Measurements from ENCODE around the gene REEP1.
"Not testable (repeated sequence)": the region's sequence is repeated elsewhere in the genome, so short reads cannot be mapped to it uniquely, and the experiment has no call there.

REEP1 gene

DNA sequence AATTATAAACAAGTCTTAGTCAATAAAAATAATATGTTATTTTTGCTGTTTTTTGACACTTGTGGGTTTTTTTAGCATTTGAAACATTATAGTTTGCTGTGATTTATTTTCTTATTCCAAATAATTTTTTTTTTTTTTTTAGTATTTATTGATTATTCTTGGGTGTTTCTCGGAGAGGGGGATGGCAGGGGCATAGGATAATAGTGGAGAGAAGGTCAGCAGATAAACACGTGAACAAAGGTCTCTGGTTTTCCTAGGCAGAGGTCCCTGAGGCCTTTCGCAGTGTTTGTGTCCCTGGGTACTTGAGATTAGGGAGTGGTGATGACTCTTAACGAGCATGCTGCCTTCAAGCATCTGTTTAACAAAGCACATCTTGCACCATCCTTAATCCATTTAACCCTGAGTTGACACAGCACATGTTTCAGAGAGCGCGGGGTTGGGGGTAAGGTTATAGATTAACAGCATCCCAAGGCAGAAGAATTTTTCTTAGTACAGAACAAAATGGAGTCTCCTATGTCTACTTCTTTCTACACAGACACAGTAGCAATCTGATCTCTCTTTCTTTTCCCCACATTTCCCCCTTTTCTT is 8.5 kb upstream of the REEP1 start:
- DNase-seq (ENCODE audit: low read depth), result not testable (repeated sequence)

DNA sequence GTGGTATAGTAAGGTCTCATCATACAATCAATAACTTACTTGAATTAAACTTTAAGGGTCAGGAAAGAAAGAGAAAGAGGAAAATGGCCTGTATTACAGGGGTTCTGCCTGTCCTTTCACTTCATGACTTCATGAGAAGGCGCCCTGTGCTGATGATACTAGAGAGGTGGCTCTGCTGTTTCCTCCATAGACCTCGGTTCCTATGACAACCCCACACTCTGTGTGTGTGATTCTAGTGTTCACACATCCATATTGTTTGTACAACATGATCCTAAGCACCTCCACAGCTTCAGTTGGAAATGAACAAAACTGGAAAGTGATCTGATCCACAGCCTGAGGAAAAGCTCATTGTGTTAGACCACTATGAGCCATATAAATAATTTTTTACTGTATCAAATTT is 7.0 kb upstream of the REEP1 start:
- DNase-seq (ENCODE audit: low read depth), result no peak

DNA sequence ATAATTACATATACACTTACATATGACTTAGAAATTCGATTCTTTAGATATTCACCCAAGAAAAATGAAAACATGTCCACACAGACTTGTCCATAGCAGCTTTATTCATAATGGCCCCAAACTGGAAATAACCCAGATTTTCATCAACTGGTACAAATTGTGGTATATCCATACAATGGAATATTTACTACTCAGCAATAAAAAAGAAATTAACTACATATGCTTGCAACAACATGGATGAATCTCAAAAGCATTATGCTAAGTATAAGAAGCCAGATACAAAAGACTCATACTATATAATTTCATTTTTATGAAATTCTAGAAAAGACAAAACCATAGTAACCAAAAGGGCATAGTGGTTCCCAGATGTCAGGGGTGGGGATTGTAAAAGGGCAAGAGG is 5.1 kb upstream of the REEP1 start:
- DNase-seq (ENCODE audit: low read depth), result no peak

GRCh38 chr2:86341470-86341869 is 4.0 kb upstream of the REEP1 start:
- no peak for DNase-seq (ENCODE audit: low read depth)

DNA sequence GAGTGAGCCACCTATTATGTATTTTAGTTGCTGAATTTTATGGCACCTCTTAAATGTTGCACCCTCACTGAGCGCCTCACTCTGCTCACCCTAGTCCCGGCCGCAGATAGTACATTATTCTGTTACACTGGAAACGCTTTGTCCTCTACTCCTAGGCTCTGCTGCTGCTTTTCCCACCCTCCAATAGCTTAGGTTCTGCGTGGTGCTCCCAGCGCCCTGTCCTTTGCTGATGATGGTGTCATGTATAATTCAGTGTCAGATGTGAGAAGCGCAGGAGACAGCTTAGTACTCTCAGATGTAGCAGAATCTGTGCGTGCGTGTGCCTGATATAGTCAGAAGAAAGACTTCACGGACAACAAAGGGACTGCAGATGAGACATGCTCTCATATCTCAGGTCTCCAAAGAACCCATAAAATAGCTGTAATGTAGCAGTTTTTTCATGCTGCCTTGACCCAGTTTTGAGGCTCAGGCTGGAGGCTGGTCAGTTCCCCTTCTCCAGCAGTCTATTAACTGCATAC is 1.4 kb upstream of the REEP1 start:
- DNase-seq (ENCODE audit: low read depth), result no peak

DNA sequence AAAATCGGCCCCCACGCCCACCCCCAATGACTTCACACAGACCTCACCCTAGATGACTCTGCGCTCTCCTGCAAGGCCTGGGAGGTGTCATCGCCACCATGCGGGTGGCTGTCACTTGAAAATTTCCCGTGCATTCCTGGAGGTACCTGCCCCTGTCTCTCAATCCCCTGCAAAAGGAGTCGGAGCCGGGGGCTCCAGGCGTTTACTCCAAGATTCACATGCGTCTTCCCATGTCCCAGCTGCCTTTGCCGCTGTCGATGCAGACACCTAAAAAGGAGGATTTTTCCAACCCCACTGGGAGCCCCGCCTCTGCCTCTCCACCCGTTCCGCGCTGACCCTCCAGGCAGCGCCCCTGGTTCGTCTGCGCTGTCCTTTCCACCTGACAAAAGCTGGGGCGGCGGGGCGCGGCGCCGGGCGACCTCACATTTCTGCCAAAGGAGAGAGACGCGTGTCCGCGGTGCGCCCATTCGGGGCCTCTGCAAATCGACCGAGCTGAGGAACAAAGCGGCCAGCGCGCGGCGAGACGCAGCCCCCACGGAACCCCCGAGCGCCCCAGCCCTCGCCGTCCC is 667 bp downstream of the REEP1 start:
- DNase-seq (ENCODE audit: low read depth), result no peak

GRCh38 chr2:86335865-86336674 is 1.4 kb downstream of the REEP1 start:
- DNase-seq (ENCODE audit: low read depth), result no peak

- no peak for DNase-seq (ENCODE audit: low read depth)
Measured at GRCh38 chr2:86333378-86333777, 4.0 kb downstream of the REEP1 start.

DNA sequence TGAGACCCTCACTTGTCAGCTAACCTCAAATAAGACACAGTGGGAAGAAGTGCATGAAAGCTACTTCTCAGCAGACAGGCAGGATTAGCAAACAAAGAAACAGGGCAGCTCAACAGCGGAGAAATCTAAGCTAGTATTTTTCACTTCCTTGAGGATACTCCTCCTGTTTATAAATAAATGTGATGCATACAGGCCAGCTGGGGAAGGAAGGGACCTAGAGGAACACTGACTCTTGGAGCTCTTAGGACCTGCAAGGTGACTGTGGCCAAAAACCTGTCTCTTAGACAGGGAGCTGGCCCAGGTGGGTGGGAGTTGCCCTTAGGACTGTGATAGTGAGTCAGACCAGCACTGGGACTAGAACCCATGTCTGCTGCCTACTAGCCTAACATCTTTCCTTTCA is 4.8 kb downstream of the REEP1 start:
- DNase-seq (ENCODE audit: low read depth), result no peak

DNA sequence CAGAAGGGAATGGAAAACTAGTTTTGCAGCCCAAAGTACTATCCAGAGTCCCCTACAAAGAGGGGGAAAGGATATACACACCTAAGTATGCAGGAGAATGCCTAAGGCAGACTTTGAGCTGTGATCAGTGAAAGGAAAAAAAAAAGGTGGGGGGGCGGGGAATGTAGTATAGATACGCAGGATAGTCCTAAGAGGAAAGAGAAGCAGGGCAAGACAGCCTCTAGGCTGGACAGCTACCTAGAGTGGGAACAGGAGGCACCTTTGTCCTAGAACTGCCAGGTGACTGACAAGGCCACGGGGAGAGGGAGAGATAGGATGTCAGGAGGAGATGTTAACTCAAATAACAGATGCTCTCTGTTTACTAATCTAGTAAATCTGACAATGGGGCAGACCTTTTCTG is 6.0 kb downstream of the REEP1 start:
- DNase-seq (ENCODE audit: low read depth), result no peak

DNA sequence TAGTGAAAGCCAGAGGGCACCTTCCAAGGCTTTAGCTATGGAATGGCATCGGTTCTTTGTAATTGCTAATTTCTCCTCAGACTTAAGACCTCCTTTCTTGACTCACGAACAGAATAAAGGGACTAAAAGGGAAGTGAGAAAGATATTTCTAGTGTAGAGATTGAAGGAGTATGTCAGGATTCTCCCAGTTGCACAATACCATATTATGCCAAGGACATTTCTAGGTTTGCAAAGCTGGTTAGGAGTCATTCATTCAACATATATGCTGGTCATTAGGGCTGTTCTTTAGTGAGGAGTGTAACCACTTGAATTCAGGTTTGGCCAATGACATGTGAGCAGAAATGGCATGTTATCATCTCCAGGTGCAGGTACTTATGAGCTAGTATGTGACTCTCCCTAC is 7.4 kb downstream of the REEP1 start:
- no peak for DNase-seq (ENCODE audit: low read depth)

- DNase-seq (ENCODE audit: low read depth), result no peak
Measured at GRCh38 chr2:86323273-86324021, 14.0 kb downstream of the REEP1 start.

- no peak for DNase-seq (ENCODE audit: low read depth)
Measured at GRCh38 chr2:86319700-86320580, 17.5 kb downstream of the REEP1 start.

- DNase-seq (ENCODE audit: low read depth), result no peak
Measured at GRCh38 chr2:86315084-86315483, 22.3 kb downstream of the REEP1 start.

GRCh38 chr2:86314125-86314524 is 23.3 kb downstream of the REEP1 start:
- DNase-seq (ENCODE audit: low read depth), result no peak

- no peak for DNase-seq (ENCODE audit: low read depth)
Measured at GRCh38 chr2:86313341-86313740, 24.1 kb downstream of the REEP1 start.

DNA sequence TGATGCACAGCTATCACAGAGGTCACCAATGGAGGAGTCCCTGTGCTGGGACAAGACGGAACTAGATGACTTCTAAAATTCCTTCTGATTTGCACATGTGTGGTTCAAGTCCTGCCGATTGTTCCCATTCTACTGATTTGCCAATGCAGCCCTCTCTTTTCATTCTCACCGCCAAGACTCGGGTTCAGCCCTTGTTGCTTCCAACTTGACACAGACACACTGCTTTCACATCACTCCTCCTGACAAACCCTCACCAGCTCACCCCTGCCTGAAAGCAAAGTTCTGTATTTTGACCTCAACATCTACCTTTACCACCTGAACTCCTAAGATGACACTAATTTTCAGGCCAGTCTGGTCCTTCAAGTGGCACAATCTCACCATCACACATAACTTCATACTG is 25.5 kb downstream of the REEP1 start:
- no peak for DNase-seq (ENCODE audit: low read depth)

GRCh38 chr2:86309966-86310365 is 27.5 kb downstream of the REEP1 start:
- no peak for DNase-seq (ENCODE audit: low read depth)

DNA sequence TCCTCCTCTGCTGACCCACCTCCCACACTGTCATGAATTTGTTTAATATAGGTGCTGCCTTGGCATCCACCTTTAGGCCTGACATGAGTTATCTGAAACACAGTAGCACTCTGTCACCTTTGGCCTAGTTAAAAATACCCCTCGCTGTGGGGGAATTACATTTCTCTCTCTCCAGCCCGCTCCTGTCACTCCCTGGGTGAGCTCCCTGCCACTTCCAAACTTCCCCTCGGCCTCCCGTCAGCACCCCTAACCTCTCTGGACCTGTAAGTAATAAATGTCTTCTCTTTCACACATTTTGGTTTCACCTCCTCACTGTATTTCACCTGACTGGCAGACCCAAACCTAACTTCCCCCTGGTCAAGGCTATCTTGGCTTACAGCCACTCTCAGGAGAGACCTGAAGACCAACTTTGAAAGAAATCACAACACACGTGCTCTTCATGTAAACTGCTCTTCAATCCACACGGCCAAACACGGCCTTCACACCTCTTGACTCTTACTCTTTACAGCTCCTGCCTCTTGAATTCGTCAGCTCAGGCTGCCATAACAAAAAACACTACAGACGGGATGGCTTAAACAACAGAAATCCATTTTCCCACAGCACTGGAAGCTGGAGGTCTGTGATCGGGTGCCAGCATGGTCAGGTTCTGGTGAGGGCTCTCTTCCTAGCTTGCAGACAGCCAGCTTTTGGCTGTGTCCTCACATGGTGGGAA is 28.3 kb downstream of the REEP1 start:
- no peak for DNase-seq (ENCODE audit: low read depth)

DNA sequence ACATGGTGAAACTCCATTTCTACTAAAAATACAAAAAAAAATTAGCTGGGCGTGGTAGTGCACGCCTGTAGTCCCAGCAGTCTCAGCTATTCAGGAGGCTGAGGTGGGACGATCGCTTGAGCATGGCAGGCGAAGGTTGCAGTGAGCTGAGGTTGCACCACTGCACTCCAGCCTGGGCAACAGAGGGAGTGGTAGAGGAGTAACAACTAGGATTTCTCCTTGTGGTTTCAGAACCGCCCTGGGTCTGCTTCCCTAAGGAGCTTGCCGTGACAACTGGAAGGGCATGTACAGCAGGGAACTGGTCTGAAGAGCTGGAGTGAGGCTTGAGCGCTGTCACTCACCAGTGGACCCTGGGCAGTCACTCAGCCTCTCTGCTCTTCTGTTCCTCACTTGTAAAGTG is 29.1 kb downstream of the REEP1 start:
- DNase-seq (ENCODE audit: low read depth), result no peak

GRCh38 chr2:86307431-86307830 is 30.0 kb downstream of the REEP1 start:
- DNase-seq (ENCODE audit: low read depth), result no peak

Measured in activated T-cell treated with anti-CD3 and anti-CD28 coated beads for 48 hours (primary cell).